Lung (tissue), 12 donors: Measurements from ENCODE around the gene MYO3B. TPM values are rescaled to one million over a fixed set of nuclear protein-coding genes. Genes with fewer than 3 reads are reported as not detected.

Experiments
- ATAC-seq: fragments of 200-7000 bp; cut with Tn5 transposase; one replicate; pipeline ENCODE4 v1.9.1; 2020; ENCODE audit warnings: moderate number of reproducible peaks; ENCODE audit not compliant: insufficient read depth, low FRiP score
- DNase-seq, 3 donors: peaks; one replicate each; pipeline ENCODE4 v3.0.0-alpha.2; 2013 to 2017
- H3K27ac ChIP-seq, 2 donors: one replicate each; pipeline ENCODE4 v1.5.1; 2013; ENCODE audit warnings: mild to moderate bottlenecking in 2 of 2, moderate library complexity in 2 of 2, control low read depth in 1 of 2, inconsistent platforms in 1 of 2, low read depth in 1 of 2, low read length in 1 of 2
- H3K27me3 ChIP-seq, 3 donors: one replicate each; pipeline ENCODE4 v1.5.1; 2013; ENCODE audit warnings: low read length in 2 of 3; ENCODE audit not compliant: control insufficient read depth in 3 of 3, insufficient read depth in 3 of 3
- H3K36me3 ChIP-seq, 4 donors: one replicate each; pipeline ENCODE4 v1.5.1; 2013; ENCODE audit warnings: low read length in 4 of 4, mild to moderate bottlenecking in 1 of 4, moderate library complexity in 1 of 4; ENCODE audit not compliant: control insufficient read depth in 4 of 4, insufficient read depth in 4 of 4
- H3K4me1 ChIP-seq, 5 donors: one replicate each; pipeline ENCODE4 v1.5.1; 2013; ENCODE audit warnings: low read length in 5 of 5, mild to moderate bottlenecking in 2 of 5, moderate library complexity in 1 of 5; ENCODE audit not compliant: control insufficient read depth in 5 of 5, insufficient read depth in 5 of 5
- H3K4me3 ChIP-seq: one replicate; pipeline ENCODE4 v1.5.1; 2013; ENCODE audit warnings: mild to moderate bottlenecking, control low read depth, moderate library complexity
- H3K9ac ChIP-seq, 2 donors: one replicate each; pipeline ENCODE4 v1.5.1; 2013; ENCODE audit warnings: low read length in 2 of 2, control low read depth in 1 of 2; ENCODE audit not compliant: insufficient read depth in 1 of 2
- H3K9me3 ChIP-seq, 4 donors: one replicate each; pipeline ENCODE4 v1.5.1; 2013; ENCODE audit warnings: low read length in 3 of 4, mild to moderate bottlenecking in 1 of 4, moderate library complexity in 1 of 4; ENCODE audit not compliant: control insufficient read depth in 4 of 4, insufficient read depth in 3 of 4
- CTCF ChIP-seq: IDR thresholded peaks from 2 replicates; pipeline ENCODE4 v1.5.1; 2012; ENCODE audit warnings: mild to moderate bottlenecking; ENCODE audit errors: control extremely low read depth, extremely low read depth
- WGBS, 2 donors: extraction: QIAGEN DNeasy Blood & Tissue Kit; methylation state at CpG; one replicate each; pipeline ENCODE4 v1.1.7; 2013; 5-methylcytosine and 5-hydroxymethylcytosine counted together
- polyA plus RNA-seq, 2 donors: library from polyadenylated mRNA; stranded (reverse); fragments of 200-250 nt; gene quantifications; one replicate each; pipeline ENCODE4 v1.2.1, GENCODE V29; 2013
- total RNA-seq, 2 donors: library from RNA; depleted of rRNA in 1 of 2; stranded (reverse); fragments of >200 nt in 1 of 2; gene quantifications; one replicate each; pipeline ENCODE4 v1.2.1, GENCODE V29; 2014 to 2021
- donor health status: control.
- donor health status: control.
- donor health status: Bipolar disorder and iron deficiency.
- donor health status: healthy.
- donor health status: DM: yes; HTN: yes; CAD: no.

Gene MYO3B
- total and polyA plus RNA-seq, 4 donors, result 0.03 to 0.82 (median 0.05) TPM; not detected in 1

GRCh38 chr2:170530803-170531564, 353.0 kb downstream of the MYO3B start:
- Histone ChIP-seq H3K36me3 (no peaks in the 10 kb centered on the region), H3K27me3 (no peaks in the 10 kb centered on the region), H3K4me3 (no peak overlapping the region), H3K9me3 (no peaks in the 10 kb centered on the region), H3K9ac (no peak overlapping the region), H3K27ac (no peak overlapping the region), H3K4me1 (peaks cover 0 to 10% (median 4%) of the 10 kb centered on the region in 5 donors)
- peak; percentile 60 for ATAC-seq
- no peak for TF ChIP-seq CTCF
- 33 to 62% methylated on average over 2 of the region's 2 CpGs for WGBS, 2 donors
- DNase-seq, result peak in 1 of 3 donors; percentile 2

DNA sequence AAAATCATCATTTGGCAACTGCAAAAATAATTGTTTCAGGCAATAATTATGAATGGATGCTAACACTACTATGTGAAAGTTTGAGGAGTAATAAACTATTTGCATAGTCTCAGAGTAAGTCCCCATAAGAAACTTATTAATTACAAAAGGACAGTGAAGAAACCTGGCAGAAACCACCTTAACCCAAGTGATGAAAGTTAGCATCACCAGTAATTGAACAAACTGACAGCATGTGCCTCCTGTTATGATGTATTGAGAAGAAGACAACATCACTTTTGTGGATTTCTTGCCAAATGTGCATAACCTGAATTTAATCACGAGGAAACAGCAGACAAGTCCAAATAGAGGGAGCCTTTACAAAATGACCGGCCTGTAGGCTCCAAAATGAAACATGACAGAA, 353.9 kb downstream of the MYO3B start:
- no peak for TF ChIP-seq CTCF

GRCh38 chr2:170533156-170533555, 355.2 kb downstream of the MYO3B start:
- Histone ChIP-seq H3K4me3 (no peak overlapping the region), H3K4me1 (peaks cover 0 to 10% (median 4%) of the 10 kb centered on the region in 5 donors), H3K9ac (no peak overlapping the region), H3K36me3 (no peaks in the 10 kb centered on the region), H3K27me3 (no peaks in the 10 kb centered on the region), H3K27ac (no peak overlapping the region), H3K9me3 (no peaks in the 10 kb centered on the region)
- no peak for TF ChIP-seq CTCF
- ATAC-seq (no peak), DNase-seq (peak in 1 of 3 donors; percentile 6)
- 77 to 86% methylated on average over 4 of the region's 4 CpGs for WGBS, 2 donors

More for the DNA sequence above, 353.9 kb downstream of the MYO3B start:
- ATAC-seq (no peak), DNase-seq (no peak)
- no peaks in the 10 kb centered on the region for H3K27me3 ChIP-seq
- no peaks in the 10 kb centered on the region for H3K9me3 ChIP-seq
- no peaks in the 10 kb centered on the region for H3K36me3 ChIP-seq
- H3K9ac ChIP-seq, result no peak overlapping the region
- WGBS, 2 donors, result 89 to 94% methylated on average over 2 of the region's 2 CpGs
- no peak overlapping the region for H3K4me3 ChIP-seq
- H3K4me1 ChIP-seq, result peaks cover 0 to 10% (median 4%) of the 10 kb centered on the region in 5 donors
- H3K27ac ChIP-seq, result no peak overlapping the region

DNA sequence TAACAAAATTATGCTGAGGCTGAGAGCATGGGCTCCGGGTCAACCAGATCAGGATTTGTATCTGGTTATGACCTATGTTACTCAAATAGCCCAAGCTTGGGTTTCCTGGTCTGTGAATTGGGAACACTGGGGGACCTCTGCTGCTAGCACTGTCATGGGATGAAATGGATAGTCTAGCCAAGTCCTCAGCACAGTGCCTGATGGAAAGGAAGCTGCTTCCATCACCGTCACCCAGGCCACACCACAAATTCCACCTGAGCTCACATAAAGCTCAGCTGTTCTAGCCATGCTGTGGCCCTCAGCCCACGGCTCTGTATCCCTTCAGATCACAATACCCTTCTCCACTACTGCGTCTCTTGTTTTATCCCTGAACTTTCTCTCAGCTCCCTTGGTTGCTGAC, 357.6 kb downstream of the MYO3B start:
- no peak for TF ChIP-seq CTCF
- Histone ChIP-seq H3K9ac (no peak overlapping the region), H3K36me3 (no peaks in the 10 kb centered on the region), H3K27me3 (no peaks in the 10 kb centered on the region), H3K9me3 (no peaks in the 10 kb centered on the region), H3K27ac (no peak overlapping the region), H3K4me1 (peaks cover 0 to 3% (median 1%) of the 10 kb centered on the region in 5 donors), H3K4me3 (no peak overlapping the region)
- ATAC-seq (no peak), DNase-seq (no peak)
- 96 to 97% methylated on average over 4 of the region's 4 CpGs for WGBS, 2 donors
